Measurements from ENCODE around the gene LIF.

The LIF gene

GRCh38 chr22:30248484-30248883 lies 1.9 kb upstream of the LIF start:
- TF ChIP-seq POLR2A (IDR thresholded peaks at IDR 0.05; ENCODE audit: low read depth, low read length): no peak
- DNase-seq (ENCODE audit: insufficient read length, low spot score) (no peak), FAIRE-seq (no peak)

DNA sequence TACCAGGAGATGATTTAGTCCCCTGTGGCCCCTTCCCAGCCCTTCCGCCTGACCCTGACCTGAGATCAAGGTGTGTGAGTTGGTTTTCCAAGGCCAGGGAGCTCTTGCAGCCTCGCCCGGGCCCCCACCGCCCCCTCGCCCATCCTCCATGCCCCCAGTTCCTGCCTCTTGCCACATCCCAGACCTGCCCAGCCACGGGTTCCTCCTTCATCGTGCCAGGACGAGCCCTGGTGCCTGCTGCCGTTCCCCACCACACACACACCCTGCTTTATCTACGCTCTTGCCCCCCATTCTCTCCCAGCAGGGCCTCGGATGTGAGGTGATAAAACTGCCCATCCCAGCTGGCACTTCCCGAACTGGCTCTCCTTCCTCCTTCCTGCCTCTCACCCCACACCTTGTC lies 1.4 kb upstream of the LIF start:
- FAIRE-seq: no peak
- no peak for DNase-seq (ENCODE audit: insufficient read length, low spot score)
- TF ChIP-seq POLR2A (IDR thresholded peaks at IDR 0.05; ENCODE audit: low read depth, low read length): no peak

DNA sequence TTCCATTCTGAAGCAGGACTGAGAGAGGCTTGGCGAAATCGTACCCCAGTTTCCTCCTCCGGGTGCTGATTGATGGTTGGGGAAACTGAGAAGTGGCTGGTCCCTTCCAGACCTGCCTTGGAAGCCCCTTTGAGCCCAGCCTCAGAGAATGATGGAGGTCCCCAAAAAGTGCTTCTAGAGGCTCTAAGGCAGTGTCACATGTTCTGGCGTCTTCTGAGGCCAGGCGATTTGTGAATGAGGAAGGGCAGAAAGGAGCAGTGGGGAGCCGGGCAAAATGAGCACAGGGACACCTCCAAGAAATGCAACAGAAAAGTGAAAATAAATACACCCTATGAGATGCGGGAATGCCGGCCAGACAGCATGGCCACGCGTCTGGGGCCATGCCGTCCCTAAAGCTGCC lies 1.0 kb upstream of the LIF start:
- FAIRE-seq: no peak
- TF ChIP-seq POLR2A (IDR thresholded peaks at IDR 0.05; ENCODE audit: low read depth, low read length): no peak
- no peak for DNase-seq (ENCODE audit: insufficient read length, low spot score)

GRCh38 chr22:30246814-30247376 lies 336 bp upstream of the LIF start:
- DNase-seq (ENCODE audit: insufficient read length, low spot score): no peak
- TF ChIP-seq POLR2A (IDR thresholded peaks at IDR 0.05; ENCODE audit: low read depth, low read length): no peak
- FAIRE-seq: no peak

DNA sequence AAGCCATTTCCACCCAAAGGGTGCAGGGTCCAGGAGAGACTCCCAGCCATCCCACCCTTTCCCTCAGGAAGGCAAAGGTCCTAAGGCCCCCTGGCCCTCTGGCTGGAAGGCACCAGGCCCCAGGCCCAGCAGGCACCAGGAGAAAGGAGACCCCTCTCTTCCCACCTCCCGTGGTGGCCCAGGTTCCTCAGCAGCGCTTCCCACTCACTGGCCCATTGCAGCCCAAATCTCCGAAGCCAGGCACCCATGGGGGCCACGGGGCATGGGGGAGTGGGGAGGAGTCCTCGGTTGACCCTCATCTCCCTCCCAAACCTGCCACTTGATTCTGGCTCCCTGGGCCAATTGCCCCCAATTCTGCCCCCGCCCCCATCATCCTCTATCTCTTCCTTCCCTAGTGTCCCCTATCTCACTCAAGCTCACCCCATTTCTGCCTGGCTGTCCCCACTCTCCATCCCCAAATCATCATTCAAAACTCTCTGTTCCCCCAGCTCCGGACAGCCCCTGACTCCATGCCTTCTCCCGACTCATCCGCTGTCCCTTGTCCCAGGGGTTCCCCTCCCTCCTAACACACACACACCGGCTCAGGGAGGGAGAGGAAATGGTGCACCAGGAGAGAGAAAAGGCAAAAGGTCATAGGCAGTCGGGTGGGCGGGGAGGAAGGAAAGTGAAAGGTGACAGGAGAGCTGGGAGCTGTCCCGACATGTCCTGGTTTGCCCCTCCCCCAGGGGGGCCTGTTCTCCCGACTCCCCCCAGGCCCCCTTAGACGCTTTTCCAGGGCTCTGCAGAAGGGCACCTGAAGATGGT lies 1.2 kb downstream of the LIF start:
- DNase-seq (ENCODE audit: insufficient read length, low spot score) (no peak), FAIRE-seq (no peak)
- TF ChIP-seq POLR2A (IDR thresholded peaks at IDR 0.05; ENCODE audit: low read depth, low read length): no peak

DNA sequence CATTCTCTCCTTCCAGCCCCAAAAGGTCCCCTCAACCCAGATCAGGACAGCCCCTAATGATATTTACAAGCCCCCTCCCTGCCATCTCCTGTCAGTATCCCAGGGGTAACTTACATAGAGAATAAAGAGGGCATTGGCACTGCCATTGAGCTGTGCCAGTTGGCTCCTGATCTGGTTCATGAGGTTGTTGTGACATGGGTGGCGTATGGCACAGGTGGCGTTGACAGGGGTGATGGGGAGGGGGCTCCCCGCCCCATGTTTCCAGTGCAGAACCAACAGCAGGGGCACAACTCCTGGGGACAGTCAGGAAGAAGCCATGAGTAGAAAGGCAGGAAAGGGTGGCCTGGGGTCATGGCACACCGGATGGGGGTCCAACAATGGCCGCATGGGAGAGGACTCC lies 1.9 kb downstream of the LIF start:
- FAIRE-seq (no peak), DNase-seq (ENCODE audit: insufficient read length, low spot score) (no peak)
- no peak for TF ChIP-seq POLR2A (IDR thresholded peaks at IDR 0.05; ENCODE audit: low read depth, low read length)

DNA sequence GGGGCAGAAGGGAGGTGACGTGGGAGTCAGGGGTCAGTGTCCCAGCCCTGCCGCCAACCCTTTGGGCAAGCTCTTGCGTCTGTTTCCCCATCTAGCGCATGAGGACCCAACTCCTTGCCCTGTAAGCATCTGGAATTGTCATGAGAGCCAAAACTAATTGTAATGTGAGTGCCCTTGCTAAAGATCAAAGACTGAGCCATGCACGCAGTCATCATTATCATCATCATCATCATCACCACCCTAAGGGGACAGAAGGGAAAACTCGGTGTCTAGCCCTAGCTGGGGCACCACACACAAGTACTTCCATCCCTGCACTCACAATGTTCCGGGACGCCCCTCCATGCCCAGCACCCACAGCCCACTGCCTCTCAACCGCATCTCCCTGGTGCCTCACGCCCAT lies 2.5 kb downstream of the LIF start:
- no peak for FAIRE-seq
- no peak for TF ChIP-seq POLR2A (IDR thresholded peaks at IDR 0.05; ENCODE audit: low read depth, low read length)

GRCh38 chr22:30243661-30244060 lies 2.9 kb downstream of the LIF start:
- TF ChIP-seq POLR2A (IDR thresholded peaks at IDR 0.05; ENCODE audit: low read depth, low read length): no peak
- no peak for FAIRE-seq
- no peak for DNase-seq (ENCODE audit: insufficient read length, low spot score)

More for the DNA sequence above, 2.5 kb downstream of the LIF start:
- DNase-seq (ENCODE audit: insufficient read length, low spot score): no peak

- no peak for TF ChIP-seq POLR2A (IDR thresholded peaks at IDR 0.05; ENCODE audit: low read depth, low read length)
- DNase-seq (ENCODE audit: insufficient read length, low spot score) (no peak), FAIRE-seq (no peak)
These were observed 4.8 kb downstream of the LIF start for GRCh38 chr22:30241576-30242371.

DNA sequence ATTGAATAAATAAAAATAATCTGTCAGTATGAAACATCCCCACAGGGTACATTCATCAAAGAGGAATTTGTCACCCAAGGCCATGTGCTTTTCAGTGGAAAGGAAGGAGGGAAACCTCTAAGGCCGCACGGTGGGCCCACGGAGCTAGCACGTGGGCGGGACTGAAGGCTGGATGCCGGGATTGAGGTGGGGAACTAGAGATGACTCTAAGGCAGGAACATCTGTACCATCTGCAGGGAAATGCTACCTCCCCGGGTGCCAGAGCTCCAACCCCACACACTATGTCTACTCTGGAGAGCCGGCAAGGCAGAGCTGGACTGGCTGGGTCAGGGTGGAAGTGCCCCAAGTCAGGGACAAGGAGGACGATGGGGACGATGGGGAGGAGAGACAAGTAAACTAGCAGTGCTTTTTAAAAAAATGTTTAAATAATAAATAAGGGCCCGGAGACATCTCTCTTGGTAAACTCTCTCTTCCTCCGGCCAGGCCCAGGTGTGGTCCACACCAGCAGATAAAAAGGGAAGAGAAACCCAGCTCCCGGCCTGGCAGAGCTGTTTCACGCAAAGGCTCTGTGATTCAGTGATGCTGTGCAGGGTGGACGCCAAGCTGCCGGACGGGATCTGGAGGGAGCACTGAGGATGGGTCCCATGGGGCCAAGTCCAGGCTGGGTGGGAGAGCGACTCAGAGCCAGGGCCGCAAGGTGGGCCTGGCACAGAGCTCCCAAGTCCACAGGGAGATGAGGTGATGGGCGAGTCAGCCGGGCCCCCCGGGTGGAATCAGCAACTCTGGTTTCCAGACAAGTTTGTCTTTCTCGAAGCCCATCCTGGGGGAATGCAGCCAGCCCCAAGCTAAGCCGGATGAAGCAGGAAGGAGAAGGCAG lies 5.8 kb downstream of the LIF start:
- DNase-seq (ENCODE audit: insufficient read length, low spot score) (no peak), FAIRE-seq (no peak)
- TF ChIP-seq POLR2A (IDR thresholded peaks at IDR 0.05; ENCODE audit: low read depth, low read length): no peak

DNA sequence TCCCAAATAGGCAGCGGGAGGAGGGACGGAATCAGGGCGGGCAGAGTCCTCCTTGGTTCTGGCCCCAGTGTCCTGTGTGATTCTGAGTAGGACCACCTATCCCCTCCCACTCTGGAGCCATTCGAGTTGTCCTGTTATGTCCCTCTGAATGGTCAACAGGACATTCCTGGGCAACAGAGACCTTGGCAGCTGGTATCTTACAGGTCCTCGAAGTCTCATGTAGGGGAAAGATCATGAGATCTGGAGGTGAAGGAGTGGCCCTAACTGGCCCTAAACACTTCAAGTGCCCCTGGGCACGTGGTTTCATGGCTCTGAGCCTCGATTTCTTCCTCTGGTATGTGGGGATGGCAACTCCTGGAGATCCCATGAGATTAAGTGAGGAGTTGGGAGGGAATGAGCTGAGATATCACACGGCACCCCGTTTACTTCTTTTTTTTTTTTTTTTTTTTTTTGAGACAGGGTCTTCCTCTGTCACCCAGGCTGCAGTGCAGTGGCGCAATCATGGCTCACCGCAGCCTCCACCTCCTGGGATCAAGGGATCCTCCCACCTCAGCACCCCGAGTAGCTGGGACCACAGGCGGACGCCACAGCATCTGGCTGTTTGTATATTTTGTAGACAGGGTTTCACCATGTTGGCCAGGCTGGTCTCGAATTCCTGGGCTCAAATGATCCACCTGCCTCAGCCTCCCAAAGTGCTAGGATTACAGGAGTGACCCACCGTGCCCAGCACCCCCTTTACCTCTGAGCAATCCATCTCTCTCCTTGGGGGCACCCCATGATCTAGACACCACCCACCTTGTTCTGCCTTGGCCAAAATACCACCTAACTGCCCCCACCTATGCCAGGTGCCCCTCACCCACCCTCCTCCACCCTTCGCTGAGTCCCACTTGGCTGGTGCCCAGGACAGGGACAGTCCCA lies 6.8 kb downstream of the LIF start:
- no peak for TF ChIP-seq POLR2A (IDR thresholded peaks at IDR 0.05; ENCODE audit: low read depth, low read length)
- FAIRE-seq (no peak), DNase-seq (ENCODE audit: insufficient read length, low spot score) (no peak)

DNA sequence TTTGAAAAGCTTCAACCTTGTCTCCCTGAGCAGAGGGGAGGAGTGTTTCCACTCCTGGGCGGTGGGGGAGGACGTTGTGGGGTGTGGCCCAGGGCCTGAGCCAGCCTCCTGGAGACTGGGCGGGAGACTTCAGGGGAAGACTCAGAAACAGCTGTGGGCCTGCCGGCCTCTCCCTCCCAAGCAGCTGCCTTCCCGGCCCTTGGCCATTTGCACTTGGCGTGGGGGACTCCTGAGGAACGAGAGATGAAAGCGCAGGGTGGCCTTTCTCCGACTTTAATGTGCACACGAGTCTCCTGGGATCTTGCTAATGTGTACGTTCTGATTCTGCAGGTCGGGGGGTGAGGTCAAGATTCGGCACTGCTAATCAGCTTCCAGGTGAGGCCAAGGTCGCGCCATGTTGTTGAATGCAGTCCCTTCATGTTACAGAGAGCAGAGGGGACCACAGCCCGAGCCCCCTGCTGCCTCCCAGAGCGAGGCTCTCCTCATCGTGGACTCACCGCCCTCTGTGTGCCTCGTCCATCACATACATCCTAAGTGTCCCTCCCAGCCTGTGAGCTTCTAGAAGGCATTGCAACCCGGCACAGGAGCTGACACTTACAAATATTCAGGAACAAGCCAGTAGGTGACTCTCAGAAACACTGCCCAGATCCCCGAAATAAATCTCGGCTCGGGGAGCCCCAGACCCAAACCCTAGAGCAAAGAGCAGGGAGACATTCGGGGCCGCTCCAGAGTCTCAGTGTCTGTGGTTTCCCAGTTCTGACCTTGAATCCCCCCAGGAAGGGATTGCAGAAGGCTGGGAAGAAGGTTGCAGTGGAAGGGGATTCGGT lies 7.7 kb downstream of the LIF start:
- peak; percentile 56 for DNase-seq (ENCODE audit: insufficient read length, low spot score)
- FAIRE-seq: peak; percentile 66
- TF ChIP-seq POLR2A (IDR thresholded peaks at IDR 0.05; ENCODE audit: low read depth, low read length): no peak
